ENCODE data around the gene MSL2.
"Not testable (repeated sequence)": the region's sequence is repeated elsewhere in the genome, so short reads cannot be mapped to it uniquely, and the experiment has no call there.

The MSL2 gene

GRCh38 chr3:136196401-136197158 lies 445 bp upstream of the MSL2 start:
- Mint-ChIP-seq H3K4me3 (peak overlapping the region; percentile 94), H3K9me3 (ENCODE audit: low read depth) (no peaks in the 10 kb centered on the region), H3K4me1 (ENCODE audit: low read depth) (peaks cover 37% of the 10 kb centered on the region), H3K27ac (peak overlapping the region; percentile 97), H3K27me3 (no peaks in the 10 kb centered on the region), H3K36me3 (peaks cover 5% of the 10 kb centered on the region)

- H3K27ac Mint-ChIP-seq, result peak overlapping the region; percentile 99
- no peaks in the 10 kb centered on the region for H3K27me3 Mint-ChIP-seq
- H3K4me1 Mint-ChIP-seq (ENCODE audit: low read depth), result peaks cover 49% of the 10 kb centered on the region
- H3K4me3 Mint-ChIP-seq, result peak overlapping the region; percentile 99
- no peaks in the 10 kb centered on the region for H3K9me3 Mint-ChIP-seq (ENCODE audit: low read depth)
- H3K36me3 Mint-ChIP-seq, result peaks cover 7% of the 10 kb centered on the region
Measured at GRCh38 chr3:136195258-136196063, 674 bp downstream of the MSL2 start.

GRCh38 chr3:136194409-136195257 lies 1.5 kb downstream of the MSL2 start:
- H3K4me1 Mint-ChIP-seq (ENCODE audit: low read depth), result peaks cover 57% of the 10 kb centered on the region
- peaks cover 9% of the 10 kb centered on the region for H3K36me3 Mint-ChIP-seq

GRCh38 chr3:136193278-136194054 lies 2.7 kb downstream of the MSL2 start:
- Mint-ChIP-seq H3K9me3 (ENCODE audit: low read depth) (no peaks in the 10 kb centered on the region), H3K27ac (peak overlapping the region; percentile 99), H3K27me3 (no peaks in the 10 kb centered on the region), H3K36me3 (peaks cover 9% of the 10 kb centered on the region), H3K4me3 (peak overlapping the region; percentile 99), H3K4me1 (ENCODE audit: low read depth) (peaks cover 67% of the 10 kb centered on the region)

More at GRCh38 chr3:136194409-136195257, 1.5 kb downstream of the MSL2 start:
- H3K27me3 Mint-ChIP-seq, result no peaks in the 10 kb centered on the region
- peak overlapping the region; percentile 99 for H3K27ac Mint-ChIP-seq
- H3K9me3 Mint-ChIP-seq (ENCODE audit: low read depth), result no peaks in the 10 kb centered on the region
- peak overlapping the region; percentile 99 for H3K4me3 Mint-ChIP-seq

- Mint-ChIP-seq H3K4me1 (ENCODE audit: low read depth) (peaks cover 67% of the 10 kb centered on the region), H3K36me3 (peaks cover 9% of the 10 kb centered on the region), H3K27me3 (no peaks in the 10 kb centered on the region), H3K9me3 (ENCODE audit: low read depth) (no peaks in the 10 kb centered on the region), H3K27ac (no peak overlapping the region), H3K4me3 (peak overlapping the region; percentile 99)
Measured at GRCh38 chr3:136192831-136193230, 3.3 kb downstream of the MSL2 start.

- H3K27ac Mint-ChIP-seq, result peak overlapping the region; percentile 87
- H3K4me1 Mint-ChIP-seq (ENCODE audit: low read depth), result peaks cover 66% of the 10 kb centered on the region
- H3K27me3 Mint-ChIP-seq; H3K36me3 Mint-ChIP-seq; H3K9me3 Mint-ChIP-seq (ENCODE audit: low read depth): not testable (repeated sequence)
- peak overlapping the region; percentile 99 for H3K4me3 Mint-ChIP-seq
Measured at GRCh38 chr3:136192195-136192594, 3.9 kb downstream of the MSL2 start.

GRCh38 chr3:136189859-136190617 lies 6.1 kb downstream of the MSL2 start:
- peaks cover 84% of the 10 kb centered on the region for H3K4me1 Mint-ChIP-seq (ENCODE audit: low read depth)
- peak overlapping the region; percentile 99 for H3K4me3 Mint-ChIP-seq
- no peak overlapping the region for H3K27ac Mint-ChIP-seq
- no peaks in the 10 kb centered on the region for H3K9me3 Mint-ChIP-seq (ENCODE audit: low read depth)
- no peaks in the 10 kb centered on the region for H3K27me3 Mint-ChIP-seq
- H3K36me3 Mint-ChIP-seq, result peaks cover 9% of the 10 kb centered on the region

GRCh38 chr3:136189043-136189442 lies 7.1 kb downstream of the MSL2 start:
- H3K27me3 Mint-ChIP-seq, result no peaks in the 10 kb centered on the region

GRCh38 chr3:136187868-136188267 lies 8.3 kb downstream of the MSL2 start:
- peak overlapping the region; percentile 54 for H3K27ac Mint-ChIP-seq
- peaks cover 4% of the 10 kb centered on the region for H3K36me3 Mint-ChIP-seq
- H3K9me3 Mint-ChIP-seq (ENCODE audit: low read depth), result no peaks in the 10 kb centered on the region
- H3K4me1 Mint-ChIP-seq (ENCODE audit: low read depth), result peaks cover 92% of the 10 kb centered on the region
- H3K27me3 Mint-ChIP-seq, result no peaks in the 10 kb centered on the region
- peak overlapping the region; percentile 47 for H3K4me3 Mint-ChIP-seq

More at GRCh38 chr3:136189043-136189442, 7.1 kb downstream of the MSL2 start:
- Mint-ChIP-seq H3K4me1 (ENCODE audit: low read depth) (peaks cover 91% of the 10 kb centered on the region), H3K27ac (peak overlapping the region; percentile 52), H3K4me3 (peak overlapping the region; percentile 73), H3K36me3 (peaks cover 4% of the 10 kb centered on the region), H3K9me3 (ENCODE audit: low read depth) (no peaks in the 10 kb centered on the region)

- Mint-ChIP-seq H3K27me3 (no peaks in the 10 kb centered on the region), H3K4me1 (ENCODE audit: low read depth) (peaks cover 92% of the 10 kb centered on the region), H3K36me3 (peaks cover 4% of the 10 kb centered on the region), H3K4me3 (peak overlapping the region; percentile 64), H3K9me3 (ENCODE audit: low read depth) (no peaks in the 10 kb centered on the region), H3K27ac (peak overlapping the region; percentile 70)
Measured at GRCh38 chr3:136186846-136187245, 9.3 kb downstream of the MSL2 start.

GRCh38 chr3:136186344-136186743 lies 9.8 kb downstream of the MSL2 start:
- no peaks in the 10 kb centered on the region for H3K9me3 Mint-ChIP-seq (ENCODE audit: low read depth)
- peak overlapping the region; percentile 69 for H3K4me3 Mint-ChIP-seq
- no peak overlapping the region for H3K27ac Mint-ChIP-seq
- H3K4me1 Mint-ChIP-seq (ENCODE audit: low read depth), result peaks cover 89% of the 10 kb centered on the region
- no peaks in the 10 kb centered on the region for H3K27me3 Mint-ChIP-seq
- peaks cover 4% of the 10 kb centered on the region for H3K36me3 Mint-ChIP-seq

GRCh38 chr3:136184703-136185102 lies 11.4 kb downstream of the MSL2 start:
- peak overlapping the region; percentile 28 for H3K27ac Mint-ChIP-seq
- no peaks in the 10 kb centered on the region for H3K27me3 Mint-ChIP-seq
- H3K4me3 Mint-ChIP-seq, result no peak overlapping the region
- H3K9me3 Mint-ChIP-seq (ENCODE audit: low read depth), result no peaks in the 10 kb centered on the region
- H3K4me1 Mint-ChIP-seq (ENCODE audit: low read depth), result peaks cover 85% of the 10 kb centered on the region
- H3K36me3 Mint-ChIP-seq, result no peaks in the 10 kb centered on the region

- H3K4me1 Mint-ChIP-seq (ENCODE audit: low read depth), result peaks cover 83% of the 10 kb centered on the region
- no peak overlapping the region for H3K27ac Mint-ChIP-seq
Measured at GRCh38 chr3:136181741-136182140, 14.4 kb downstream of the MSL2 start.

More at GRCh38 chr3:136181741-136182140, 14.4 kb downstream of the MSL2 start:
- no peaks in the 10 kb centered on the region for H3K9me3 Mint-ChIP-seq (ENCODE audit: low read depth)
- H3K27me3 Mint-ChIP-seq, result no peaks in the 10 kb centered on the region
- H3K36me3 Mint-ChIP-seq, result peaks cover 2% of the 10 kb centered on the region
- no peak overlapping the region for H3K4me3 Mint-ChIP-seq

Data from activated naive CD8-positive, alpha-beta T cell (primary cell).